GM12878 (cell line): ENCODE data around the gene TNRC18. TPM values are rescaled to one million over a fixed set of nuclear protein-coding genes. Genes with fewer than 3 reads are reported as not detected.

ENCODE experiments used
- ATAC-seq: fragments of 200-7000 bp; cut with Tn5 transposase; 3 replicates; pipeline ENCODE4 v1.9.1; 2020; ENCODE audit warnings: mild to moderate bottlenecking, moderate library complexity
- BruUV-seq: library from RNA; stranded (reverse); fragments of 400-500 nt; replicated peaks from 2 replicates; lab custom pipeline; 2021; lab: Mats Ljungman, UMichigan
- CTCF ChIA-PET: fragments of 300-600 bp; sonication (Branson Sonifier 250); formaldehyde crosslinking; extraction: SDS; loops from one replicate; lab custom pipeline; 2021; ENCODE audit warnings: inconsistent platforms; lab: Yijun Ruan, JAX
- POLR2A ChIA-PET: fragments of 350-600 bp; formaldehyde crosslinking; extraction: SDS; loops from one replicate; lab custom pipeline; 2021; ENCODE audit warnings: inconsistent platforms; lab: Charles Lee
- RAD21 ChIA-PET: fragments of 300-600 bp; sonication (Branson Sonifier 250); formaldehyde crosslinking; loops from one replicate; lab custom pipeline; 2023; ENCODE audit warnings: antibody characterized with exemption; ENCODE audit not compliant: unreplicated experiment; lab: Charles Lee
- SMC1A ChIA-PET: fragments of 300-600 bp; sonication (Branson Sonifier 250); formaldehyde crosslinking; loops from one replicate; lab custom pipeline; 2023; ENCODE audit not compliant: unreplicated experiment, uncharacterized antibody; lab: Charles Lee
- DNase-seq: peaks from one replicate; pipeline ENCODE4 v3.0.0-alpha.2; 2011; ENCODE audit warnings: low read depth, low spot score
- FAIRE-seq: peaks from 3 replicates; lab custom pipeline; 2011; peaks lifted over from hg19 to GRCh38; lab: Jason Lieb, UNC
- H2AFZ ChIP-seq: 2 replicates; pipeline ENCODE4 v1.6.0; 2011; ENCODE audit warnings: low read depth, low read length, control low read depth; ENCODE audit not compliant: control insufficient read depth
- H3K27ac ChIP-seq: 2 replicates; pipeline ENCODE4 v1.5.1; 2011; ENCODE audit warnings: control low read depth; ENCODE audit not compliant: control insufficient read depth, insufficient read depth
- H3K27me3 ChIP-seq, 2 experiments: replicated peaks in 1 of 2; 2 replicates each; pipeline versions ENCODE4 v1.6.0 to v1.6.1; 2011; ENCODE audit warnings: low read length in 1 of 2; ENCODE audit not compliant: control insufficient read depth in 2 of 2, insufficient read depth in 2 of 2
- H3K36me3 ChIP-seq, 2 experiments: 2 replicates each; pipeline ENCODE4 v1.5.1; 2011; ENCODE audit warnings: low read length in 1 of 2; ENCODE audit not compliant: control insufficient read depth in 2 of 2, insufficient read depth in 2 of 2
- H3K4me1 ChIP-seq: 2 replicates; pipeline ENCODE4 v1.6.1; 2011; ENCODE audit warnings: mild to moderate bottlenecking, low read length, moderate library complexity, mixed read lengths; ENCODE audit not compliant: control insufficient read depth, insufficient read depth
- H3K4me2 ChIP-seq: 2 replicates; pipeline ENCODE4 v1.6.0; 2011; ENCODE audit warnings: control low read depth; ENCODE audit not compliant: control insufficient read depth, insufficient read depth
- H3K4me3 ChIP-seq: fragments of 200-600 bp; sonication (generic); 2 replicates; pipeline ENCODE4 v1.5.1; 2016
- H3K79me2 ChIP-seq: 2 replicates; pipeline ENCODE4 v1.6.0; 2011; ENCODE audit warnings: low read length; ENCODE audit not compliant: control insufficient read depth, insufficient read depth
- H3K9ac ChIP-seq: 2 replicates; pipeline ENCODE4 v1.8.0; 2011; ENCODE audit warnings: low read length, control low read depth, mixed read lengths; ENCODE audit not compliant: control insufficient read depth, insufficient read depth
- H3K9me3 ChIP-seq: replicated peaks from 3 replicates; pipeline ENCODE4 v1.5.1; 2011; ENCODE audit warnings: mild to moderate bottlenecking, low read length; ENCODE audit not compliant: control insufficient read depth, insufficient read depth
- H4K20me1 ChIP-seq: 2 replicates; pipeline ENCODE4 v1.6.0; 2011; ENCODE audit not compliant: control insufficient read depth, insufficient read depth
- ATF3 ChIP-seq: IDR thresholded peaks from 2 replicates; pipeline ENCODE4 v1.6.1; 2011; ENCODE audit warnings: low read depth, mild to moderate bottlenecking, low read length, moderate library complexity, borderline replicate concordance; ENCODE audit errors: extremely low read depth
- CEBPB ChIP-seq, 2 experiments: fragments of 150-350 bp in 1 of 2; IDR thresholded peaks; 2 replicates each; pipeline ENCODE4 v1.6.1; 2012 to 2014; ENCODE audit warnings: low read depth in 2 of 2, low read length in 2 of 2, borderline replicate concordance in 1 of 2, inconsistent platforms in 1 of 2
- MYB ChIP-seq: fragments of 150-350 bp; IDR thresholded peaks from 2 replicates; pipeline ENCODE4 v1.6.1; 2014; ENCODE audit warnings: mild to moderate bottlenecking, low read depth, low read length, borderline replicate concordance
- NKRF ChIP-seq: fragments of 450-650 bp; conservative IDR thresholded peaks from 2 replicates; pipeline ENCODE4 v1.6.1; 2017; ENCODE audit warnings: mild to moderate bottlenecking, moderate library complexity
- POU2F2 ChIP-seq: IDR thresholded peaks from 3 replicates; pipeline ENCODE4 v1.6.1; 2011; ENCODE audit warnings: low read depth, mild to moderate bottlenecking, low read length, borderline replicate concordance
- SMC3 ChIP-seq: IDR thresholded peaks from 2 replicates; pipeline ENCODE4 v1.6.1; 2011; ENCODE audit warnings: low read length, improper control_type of control experiment, borderline replicate concordance
- TAF1 ChIP-seq: IDR thresholded peaks from 2 replicates; pipeline ENCODE4 v1.6.1; 2011; ENCODE audit warnings: mild to moderate bottlenecking, low read depth, low read length, borderline replicate concordance
- WGBS: methylation state at CpG from one replicate; pipeline ENCODE4 v1.1.6; 2016; ENCODE audit warnings: low lambda C conversion rate; ENCODE audit not compliant: insufficient replicate concordance, insufficient coverage; ENCODE audit errors: missing lambda C conversion rate; 5-methylcytosine and 5-hydroxymethylcytosine counted together
- in situ Hi-C: fragments of 300-500 bp; cut with MboI; formaldehyde crosslinking; loops from 9 replicates; pipeline ENCODE4 v1.14.3; 2018; ENCODE audit warnings: mixed read lengths
- intact Hi-C: fragments of 100-400 bp; cut with micrococcal nuclease; formaldehyde crosslinking; loops from one replicate; pipeline ENCODE4 v1.14.2; 2022; ENCODE audit not compliant: unreplicated experiment
- polyA plus RNA-seq, 11 experiments: library from polyadenylated mRNA; depleted of rRNA in 4 of 11; unstranded in 6 of 11; stranded (reverse) in 5 of 11; fragments of >200 nt; fragmentation: Nextera tagmentation in 4 of 11; fragmentation: Illumina TruSeq in 1 of 11; extraction: Ambion mirVana in 4 of 11; extraction: Trizol in 1 of 11; gene quantifications; 1 replicate in 1 of 11; 2 replicates in 10 of 11; pipeline versions ENCODE4 v1.2.1 to v1.2.3, GENCODE V29; 2011 to 2016; ENCODE audit warnings: inconsistent platforms in 2 of 11, missing spikeins in 2 of 11, low read depth in 1 of 11
- total RNA-seq, 4 experiments: library from RNA; depleted of rRNA in 3 of 4; stranded (reverse); fragments of >200 nt in 3 of 4; fragmentation: Illumina TruSeq in 1 of 4; extraction: Trizol in 1 of 4; gene quantifications; 2 replicates each; pipeline versions ENCODE4 v1.2.1 to v1.2.3, GENCODE V29; 2013 to 2021
- TF ChIP-seq, protein P1 (sequence below): fragments of 450-650 bp; IDR thresholded peaks from 2 replicates; pipeline ENCODE4 v1.6.1; 2018; ENCODE audit warnings: borderline replicate concordance, mild to moderate bottlenecking; ENCODE audit not compliant: partially characterized antibody

TNRC18 gene
- total and polyA plus RNA-seq, 10 of the 15 experiments (the other 5 are each of a cell fraction or from before 2014, with no cell fraction given) = 0.02 to 31.7 (median 5.4) TPM

- CTCF ChIA-PET = no interaction called here
- FAIRE-seq (no peak), DNase-seq (no peak), ATAC-seq (no peak)
- Histone ChIP-seq H3K4me3 (no peak overlapping the region), H3K27me3 (no peaks in the 10 kb centered on the region), H3K79me2 (no peaks in the 10 kb centered on the region; the same call in 1 of the 2 replicates), H2AFZ (no peak overlapping the region), H3K9ac (no peak overlapping the region), H3K4me1 (no peaks in the 10 kb centered on the region), H3K4me2 (no peak overlapping the region), H3K9me3 (peaks cover 5% of the 10 kb centered on the region; the same call in 1 of the 3 replicates), H3K36me3 (peaks cover 1 to 25% of the 10 kb centered on the region in 2 experiments; a peak in 3 of 4 replicates), H4K20me1 (no peaks in the 10 kb centered on the region), H3K27ac (no peak overlapping the region)
- no TSS peak for BruUV-seq
- TF ChIP-seq ATF3 (no peak), SMC3 (no peak), MYB (no peak), CEBPB (IDR thresholded peaks at IDR 0.05; ENCODE audit: borderline replicate concordance in 1 of 2, low read depth in 2 of 2, low read length in 2 of 2) (no peak), NKRF (no peak), TAF1 (no peak), POU2F2 (no peak)
- TF ChIP-seq, protein P1, sequence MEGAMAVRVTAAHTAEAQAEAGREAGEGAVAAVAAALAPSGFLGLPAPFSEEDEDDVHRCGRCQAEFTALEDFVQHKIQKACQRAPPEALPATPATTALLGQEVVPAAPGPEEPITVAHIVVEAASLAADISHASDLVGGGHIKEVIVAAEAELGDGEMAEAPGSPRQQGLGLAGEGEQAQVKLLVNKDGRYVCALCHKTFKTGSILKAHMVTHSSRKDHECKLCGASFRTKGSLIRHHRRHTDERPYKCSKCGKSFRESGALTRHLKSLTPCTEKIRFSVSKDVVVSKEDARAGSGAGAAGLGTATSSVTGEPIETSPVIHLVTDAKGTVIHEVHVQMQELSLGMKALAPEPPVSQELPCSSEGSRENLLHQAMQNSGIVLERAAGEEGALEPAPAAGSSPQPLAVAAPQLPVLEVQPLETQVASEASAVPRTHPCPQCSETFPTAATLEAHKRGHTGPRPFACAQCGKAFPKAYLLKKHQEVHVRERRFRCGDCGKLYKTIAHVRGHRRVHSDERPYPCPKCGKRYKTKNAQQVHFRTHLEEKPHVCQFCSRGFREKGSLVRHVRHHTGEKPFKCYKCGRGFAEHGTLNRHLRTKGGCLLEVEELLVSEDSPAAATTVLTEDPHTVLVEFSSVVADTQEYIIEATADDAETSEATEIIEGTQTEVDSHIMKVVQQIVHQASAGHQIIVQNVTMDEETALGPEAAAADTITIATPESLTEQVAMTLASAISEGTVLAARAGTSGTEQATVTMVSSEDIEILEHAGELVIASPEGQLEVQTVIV = no peak
- RAD21 ChIA-PET = no interaction called here
- SMC1A ChIA-PET = no interaction called here
- in situ Hi-C loops (no loop called here), intact Hi-C loops (no loop called here)
- POLR2A ChIA-PET = no interaction called here
- 96% methylated on average over 15 of the region's 17 CpGs for WGBS
Observed at GRCh38 chr7:5349005-5349380, 74.6 kb downstream of the TNRC18 start.
